ENCODE results near the gene ABHD14A.

The ABHD14A gene

DNA sequence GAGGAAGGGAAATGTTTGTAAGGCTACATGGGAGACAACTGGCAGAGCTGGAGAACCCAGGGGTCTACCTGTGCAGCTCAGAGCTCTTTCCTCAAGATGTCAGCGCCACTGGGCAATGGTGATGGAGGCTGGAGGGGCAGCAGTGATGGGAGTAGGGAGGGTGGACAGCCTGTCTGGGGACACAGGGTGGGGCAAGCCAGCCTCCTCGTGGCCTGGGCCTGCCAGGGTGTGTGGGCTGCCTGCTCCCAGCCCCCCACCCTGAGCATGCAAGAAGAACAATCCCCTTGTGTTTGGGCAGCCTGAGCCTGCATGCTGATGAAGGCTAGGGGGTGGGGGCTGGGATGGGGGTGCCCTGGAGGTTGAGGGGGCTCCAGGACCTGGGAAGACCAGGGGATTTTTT lies 8.8 kb upstream of the ABHD14A start:
- Histone ChIP-seq H3K79me2 (ENCODE audit: insufficient read depth, low read length) (no peaks in the 10 kb centered on the region), H3K27me3 (ENCODE audit: insufficient read depth, low read length) (no peaks in the 10 kb centered on the region), H3K27ac (ENCODE audit: low read depth, low read length, poor library complexity, severe bottlenecking) (no peak overlapping the region), H3K9me2 (ENCODE audit: low read depth, low read length) (no peaks in the 10 kb centered on the region), H3K4me1 (ENCODE audit: insufficient read depth, low read length, severe bottlenecking) (peaks cover 11% of the 10 kb centered on the region), H3K9ac (ENCODE audit: low read length) (no peak overlapping the region), H3K9me3 (ENCODE audit: low read length) (no peaks in the 10 kb centered on the region), H4K20me1 (ENCODE audit: insufficient read depth, low read length) (no peaks in the 10 kb centered on the region), H3K36me3 (ENCODE audit: insufficient read depth, low read length) (peaks cover 19% of the 10 kb centered on the region), H3F3A (ENCODE audit: insufficient read depth, low read length) (no peaks in the 10 kb centered on the region), H3K4me2 (ENCODE audit: low read length) (no peak overlapping the region), H3K4me3 (ENCODE audit: low read depth, low read length, poor library complexity, severe bottlenecking) (no peak overlapping the region), H2AFZ (ENCODE audit: low read length) (no peak overlapping the region)
- TF ChIP-seq, protein P1, sequence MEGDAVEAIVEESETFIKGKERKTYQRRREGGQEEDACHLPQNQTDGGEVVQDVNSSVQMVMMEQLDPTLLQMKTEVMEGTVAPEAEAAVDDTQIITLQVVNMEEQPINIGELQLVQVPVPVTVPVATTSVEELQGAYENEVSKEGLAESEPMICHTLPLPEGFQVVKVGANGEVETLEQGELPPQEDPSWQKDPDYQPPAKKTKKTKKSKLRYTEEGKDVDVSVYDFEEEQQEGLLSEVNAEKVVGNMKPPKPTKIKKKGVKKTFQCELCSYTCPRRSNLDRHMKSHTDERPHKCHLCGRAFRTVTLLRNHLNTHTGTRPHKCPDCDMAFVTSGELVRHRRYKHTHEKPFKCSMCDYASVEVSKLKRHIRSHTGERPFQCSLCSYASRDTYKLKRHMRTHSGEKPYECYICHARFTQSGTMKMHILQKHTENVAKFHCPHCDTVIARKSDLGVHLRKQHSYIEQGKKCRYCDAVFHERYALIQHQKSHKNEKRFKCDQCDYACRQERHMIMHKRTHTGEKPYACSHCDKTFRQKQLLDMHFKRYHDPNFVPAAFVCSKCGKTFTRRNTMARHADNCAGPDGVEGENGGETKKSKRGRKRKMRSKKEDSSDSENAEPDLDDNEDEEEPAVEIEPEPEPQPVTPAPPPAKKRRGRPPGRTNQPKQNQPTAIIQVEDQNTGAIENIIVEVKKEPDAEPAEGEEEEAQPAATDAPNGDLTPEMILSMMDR (IDR thresholded peaks at IDR 0.05; ENCODE audit: low read length): no peak
- no peak for TF ChIP-seq EZH2 (IDR thresholded peaks at IDR 0.05; ENCODE audit: borderline replicate concordance, low read length)

DNA sequence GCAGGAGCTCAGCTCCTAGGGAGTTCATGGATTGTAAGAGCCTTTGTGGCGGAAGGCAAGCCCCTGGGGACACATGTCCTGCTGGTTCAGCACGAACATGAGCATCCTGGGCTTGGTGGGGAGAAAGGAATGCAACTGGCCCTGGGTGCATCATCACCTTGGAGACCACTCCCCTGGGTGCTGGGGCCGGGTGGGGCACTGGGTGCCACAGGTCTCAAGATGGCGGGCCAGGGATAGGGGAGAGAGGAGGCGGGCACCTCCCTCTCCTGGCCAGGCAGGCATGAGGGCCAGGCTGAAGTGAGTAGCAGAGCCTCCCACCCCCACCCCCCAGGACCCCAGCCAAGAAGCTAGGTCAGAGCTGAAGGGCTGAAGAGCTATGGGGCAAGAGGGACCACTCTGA lies 8.4 kb upstream of the ABHD14A start:
- Histone ChIP-seq H4K20me1 (ENCODE audit: insufficient read depth, low read length) (no peaks in the 10 kb centered on the region), H3K9ac (ENCODE audit: low read length) (no peak overlapping the region), H3K9me2 (ENCODE audit: low read depth, low read length) (no peaks in the 10 kb centered on the region), H3K36me3 (ENCODE audit: insufficient read depth, low read length) (peaks cover 24% of the 10 kb centered on the region), H3K27ac (ENCODE audit: low read depth, low read length, poor library complexity, severe bottlenecking) (no peak overlapping the region), H3K79me2 (ENCODE audit: insufficient read depth, low read length) (no peaks in the 10 kb centered on the region), H3K4me1 (ENCODE audit: insufficient read depth, low read length, severe bottlenecking) (peaks cover 11% of the 10 kb centered on the region), H3K4me3 (ENCODE audit: low read depth, low read length, poor library complexity, severe bottlenecking) (peak overlapping the region; percentile 45), H2AFZ (ENCODE audit: low read length) (no peak overlapping the region), H3K4me2 (ENCODE audit: low read length) (peak overlapping the region; percentile 67; the same call in 1 of the 2 replicates), H3K9me3 (ENCODE audit: low read length) (no peaks in the 10 kb centered on the region), H3F3A (ENCODE audit: insufficient read depth, low read length) (no peaks in the 10 kb centered on the region), H3K27me3 (ENCODE audit: insufficient read depth, low read length) (no peaks in the 10 kb centered on the region)
- TF ChIP-seq, protein P1 (IDR thresholded peaks at IDR 0.05; ENCODE audit: low read length): no peak
- no peak for TF ChIP-seq EZH2 (IDR thresholded peaks at IDR 0.05; ENCODE audit: borderline replicate concordance, low read length)

DNA sequence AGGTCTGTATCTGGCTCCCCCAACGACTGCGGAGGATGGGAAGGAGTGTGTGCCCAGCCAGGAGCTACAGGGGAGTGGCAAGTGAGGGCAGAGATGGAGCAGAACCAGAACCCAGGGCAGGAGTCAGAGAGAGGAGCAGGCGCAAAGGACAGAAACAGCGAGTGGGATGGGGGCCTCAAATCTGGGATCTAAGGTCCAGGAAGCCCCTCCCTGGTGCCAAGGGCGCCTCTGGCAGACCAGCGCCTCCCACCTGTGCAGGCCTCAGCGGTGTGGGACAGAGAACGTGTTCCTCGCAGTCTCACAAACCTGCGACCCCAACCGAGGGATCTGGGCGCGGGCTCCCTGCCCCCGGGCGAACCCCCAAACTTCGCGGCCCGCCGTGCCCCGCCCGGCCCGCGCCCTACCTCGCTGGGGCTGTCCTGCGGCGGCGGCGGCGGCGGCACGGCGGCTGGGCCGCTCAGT lies 7.9 kb upstream of the ABHD14A start:
- Histone ChIP-seq H3K9me3 (ENCODE audit: low read length) (no peaks in the 10 kb centered on the region), H3F3A (ENCODE audit: insufficient read depth, low read length) (no peaks in the 10 kb centered on the region), H3K9me2 (ENCODE audit: low read depth, low read length) (no peaks in the 10 kb centered on the region), H3K9ac (ENCODE audit: low read length) (peak overlapping the region; percentile 45; the same call in 1 of the 2 replicates), H3K27me3 (ENCODE audit: insufficient read depth, low read length) (no peaks in the 10 kb centered on the region), H4K20me1 (ENCODE audit: insufficient read depth, low read length) (no peaks in the 10 kb centered on the region), H3K4me2 (ENCODE audit: low read length) (peak overlapping the region; percentile 67), H3K27ac (ENCODE audit: low read depth, low read length, poor library complexity, severe bottlenecking) (no peak overlapping the region), H3K4me1 (ENCODE audit: insufficient read depth, low read length, severe bottlenecking) (peaks cover 11% of the 10 kb centered on the region), H3K36me3 (ENCODE audit: insufficient read depth, low read length) (peaks cover 26% of the 10 kb centered on the region), H3K79me2 (ENCODE audit: insufficient read depth, low read length) (no peaks in the 10 kb centered on the region), H2AFZ (ENCODE audit: low read length) (no peak overlapping the region), H3K4me3 (ENCODE audit: low read depth, low read length, poor library complexity, severe bottlenecking) (peak overlapping the region; percentile 45)
- TF ChIP-seq, protein P1 (IDR thresholded peaks at IDR 0.05; ENCODE audit: low read length): no peak
- TF ChIP-seq EZH2 (IDR thresholded peaks at IDR 0.05; ENCODE audit: borderline replicate concordance, low read length): no peak
